Bronchus fibroblast of lung (primary cell): Measurements from ENCODE around the gene ZNF629. TPM values are rescaled to one million over a fixed set of nuclear protein-coding genes. Genes with fewer than 3 reads are reported as not detected.

ENCODE experiments used
- total RNA-seq: library from RNA; depleted of rRNA; stranded (reverse); fragments of >200 nt; gene quantifications from 2 replicates; pipeline ENCODE4 v1.2.3, GENCODE V29; 2015

ZNF629 gene
- total RNA-seq: 12.5 and 14.1 TPM in 2 replicates

DNA sequence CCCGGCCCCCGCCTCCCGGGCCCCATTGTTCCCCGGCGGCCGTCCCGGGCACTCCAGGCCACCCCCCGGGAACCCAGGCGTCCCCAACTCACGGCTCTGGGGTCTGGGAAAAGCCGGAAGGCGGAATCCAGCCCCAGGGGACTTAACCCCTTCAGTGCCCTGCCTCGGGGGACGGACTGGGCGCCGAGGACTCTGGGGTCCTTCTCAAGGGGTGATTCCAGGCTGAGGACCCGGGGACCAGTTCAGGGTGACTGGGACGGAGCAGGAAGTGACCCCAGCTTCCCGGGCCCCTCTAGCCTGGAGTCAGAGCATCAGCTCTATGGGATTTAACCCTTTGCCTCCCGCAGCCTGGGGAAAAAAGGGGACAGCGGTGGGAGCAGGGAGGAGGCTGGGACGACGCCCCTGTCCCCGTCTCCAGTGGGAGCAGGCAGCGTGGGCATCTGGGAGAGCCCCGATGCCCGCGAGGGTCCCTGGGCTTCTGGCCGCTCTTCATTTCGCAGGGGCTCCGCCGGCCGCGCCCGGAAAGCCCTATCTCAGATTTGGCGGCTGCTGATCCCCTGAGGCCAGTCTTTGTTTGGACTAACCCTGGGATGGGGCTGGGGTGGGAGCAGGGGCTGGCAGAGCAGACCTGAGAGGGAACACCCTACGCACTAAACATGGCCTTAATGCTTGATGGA, at the start of gene ZNF629:
Gene ZNF629, minus strand, starts transcription at position 270 of the 677 bp plus-strand sequence. CDS start 2,723 bp downstream, outside the sequence.

DNA sequence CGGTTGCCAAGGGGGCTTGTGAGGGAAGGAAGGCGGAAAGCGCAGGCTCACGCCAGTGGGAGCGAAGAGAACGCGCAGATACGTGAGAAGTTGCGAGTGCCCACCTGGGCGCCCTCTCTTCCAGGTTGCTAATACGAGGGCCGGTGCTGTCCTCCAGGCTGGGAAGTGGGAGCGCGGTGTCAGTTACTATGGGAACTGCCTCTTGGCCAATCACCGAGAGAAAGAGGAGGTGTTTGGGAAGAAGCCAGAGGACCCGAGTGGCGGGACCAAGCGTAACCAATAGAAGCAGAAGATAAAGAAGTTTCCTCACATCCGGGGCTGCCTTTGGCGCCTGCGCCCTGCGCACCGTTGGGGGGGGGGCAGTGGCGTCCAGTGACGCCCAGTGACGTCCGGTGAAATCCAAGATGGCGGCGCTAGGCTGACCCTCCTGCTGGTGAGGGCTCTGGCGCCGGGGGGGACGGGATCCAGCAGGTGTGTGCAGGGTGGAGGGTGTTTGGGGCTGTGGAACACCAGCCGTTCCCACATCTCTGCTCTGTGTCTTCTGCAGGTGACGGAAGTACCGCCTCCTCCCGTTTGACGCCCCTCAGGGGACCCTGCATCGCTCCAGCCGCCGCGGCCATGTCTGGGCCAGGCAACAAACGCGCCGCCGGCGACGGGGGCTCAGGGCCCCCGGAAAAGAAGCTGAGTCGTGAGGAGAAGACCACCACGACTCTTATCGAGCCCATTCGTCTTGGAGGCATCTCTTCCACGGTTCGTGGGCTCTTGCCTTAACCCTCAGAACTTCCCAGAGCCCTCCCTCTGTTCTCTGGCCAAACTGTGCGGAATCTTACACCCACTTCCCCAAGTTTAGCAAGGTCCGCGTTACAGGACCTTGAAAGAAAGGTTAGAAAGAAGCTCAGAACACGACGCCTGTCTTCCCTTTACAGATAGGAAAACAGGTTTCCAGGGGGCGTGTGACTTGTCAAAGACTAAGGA, 24.8 kb downstream of the ZNF629 start, which contains the start of the genes CFAP119 and RNF40:
Gene CFAP119, minus strand, starts transcription at position 135 of the 975 bp plus-strand sequence. CDS start 314 bp downstream, outside the sequence.
Gene RNF40, plus strand, starts transcription at position 395 of the 975 bp plus-strand sequence. Its CDS starts 224 bp downstream, at position 619.

DNA sequence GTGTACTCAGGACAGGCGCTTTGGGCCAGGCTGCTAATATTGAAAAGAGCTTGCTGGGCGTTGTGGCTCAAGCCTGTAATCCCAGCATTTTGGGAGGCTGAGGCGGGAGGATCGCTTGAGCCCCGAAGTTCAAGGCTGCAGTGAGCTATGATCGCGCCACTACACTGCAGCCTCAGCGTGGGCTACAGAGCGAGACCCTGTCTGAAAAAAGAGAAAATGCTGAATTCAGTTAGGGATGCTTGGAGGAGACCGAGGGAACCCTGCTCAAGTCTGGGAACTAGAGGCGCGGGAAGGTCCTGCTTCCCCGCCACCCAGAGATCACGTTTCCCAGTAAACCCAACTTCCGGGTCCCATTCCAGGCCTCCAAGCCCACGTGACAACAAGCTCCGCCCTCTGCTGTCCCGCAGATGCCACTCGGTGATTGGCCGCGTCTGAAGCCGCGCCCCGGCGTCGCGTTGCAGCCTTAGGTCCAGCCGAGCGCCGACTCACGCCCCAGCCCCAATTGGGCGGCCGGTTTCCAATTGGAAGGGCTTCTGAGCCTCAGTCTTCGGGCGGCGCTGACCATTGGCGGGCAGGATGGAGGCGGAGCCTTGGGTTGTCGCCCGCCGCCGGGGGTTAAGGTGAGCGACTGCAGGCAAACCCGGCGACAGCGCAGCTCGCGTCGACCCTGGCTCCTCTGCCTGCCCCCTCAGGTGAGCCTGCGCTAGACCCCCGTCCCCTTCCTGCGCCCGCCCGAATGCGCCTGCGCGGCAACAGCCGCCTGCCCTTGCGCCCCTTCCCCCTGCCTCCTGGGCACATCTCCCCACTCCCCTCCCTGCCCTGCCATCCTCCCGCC, 39.0 kb downstream of the ZNF629 start, which contains the start of gene PHKG2:
Gene PHKG2, plus strand, starts transcription at position 627 of the 835 bp plus-strand sequence. CDS start 396 bp downstream, outside the sequence.

Other genes starting within 250 kb of the ZNF629 start
- 5.5 and 6.2 TPM in 2 replicates for gene ZNF764, start 228.8 kb downstream of the ZNF629 start, total RNA-seq
- 11.1 and 14.0 TPM in 2 replicates for gene ZNF688, start 215.5 kb downstream of the ZNF629 start, total RNA-seq
- gene ZNF785, start 201.5 kb downstream of the ZNF629 start, total RNA-seq: 4.9 and 6.2 TPM in 2 replicates
- gene ZNF689, start 176.8 kb downstream of the ZNF629 start, total RNA-seq: 6.4 and 7.3 TPM in 2 replicates
- 21.4 and 23.5 TPM in 2 replicates for gene PRR14, start 136.2 kb downstream of the ZNF629 start, total RNA-seq
- gene FBRS, start 128.8 kb downstream of the ZNF629 start, total RNA-seq: 19.3 TPM in 2 replicates
- gene SRCAP, start 88.0 kb downstream of the ZNF629 start, total RNA-seq: 6.2 and 12.4 TPM in 2 replicates
- gene PHKG2, start 38.8 kb downstream of the ZNF629 start, total RNA-seq: 29.4 and 32.3 TPM in 2 replicates
- 2.7 and 6.2 TPM in 2 replicates for gene CFAP119, start 25.1 kb downstream of the ZNF629 start, total RNA-seq
- gene RNF40, start 24.9 kb downstream of the ZNF629 start, total RNA-seq: 60.7 and 88.3 TPM in 2 replicates
- gene BCL7C, start 106.9 kb upstream of the ZNF629 start, total RNA-seq: 79.2 and 85.0 TPM in 2 replicates
- gene CTF1, start 109.4 kb upstream of the ZNF629 start, total RNA-seq: 2.5 and 4.7 TPM in 2 replicates
- gene FBXL19, start 136.4 kb upstream of the ZNF629 start, total RNA-seq: 16.0 and 19.6 TPM in 2 replicates
- gene ORAI3, start 161.9 kb upstream of the ZNF629 start, total RNA-seq: 36.0 and 37.8 TPM in 2 replicates
- 3.7 and 3.9 TPM in 2 replicates for gene SETD1A, start 170.5 kb upstream of the ZNF629 start, total RNA-seq
- gene HSD3B7, start 198.0 kb upstream of the ZNF629 start, total RNA-seq: 20.4 and 20.7 TPM in 2 replicates
- 0.50 and 1.2 TPM in 2 replicates for gene STX1B, start 223.4 kb upstream of the ZNF629 start, total RNA-seq
- 17.5 and 19.3 TPM in 2 replicates for gene STX4, start 246.4 kb upstream of the ZNF629 start, total RNA-seq